Measurements from ENCODE around the gene SLC6A15.

DNA sequence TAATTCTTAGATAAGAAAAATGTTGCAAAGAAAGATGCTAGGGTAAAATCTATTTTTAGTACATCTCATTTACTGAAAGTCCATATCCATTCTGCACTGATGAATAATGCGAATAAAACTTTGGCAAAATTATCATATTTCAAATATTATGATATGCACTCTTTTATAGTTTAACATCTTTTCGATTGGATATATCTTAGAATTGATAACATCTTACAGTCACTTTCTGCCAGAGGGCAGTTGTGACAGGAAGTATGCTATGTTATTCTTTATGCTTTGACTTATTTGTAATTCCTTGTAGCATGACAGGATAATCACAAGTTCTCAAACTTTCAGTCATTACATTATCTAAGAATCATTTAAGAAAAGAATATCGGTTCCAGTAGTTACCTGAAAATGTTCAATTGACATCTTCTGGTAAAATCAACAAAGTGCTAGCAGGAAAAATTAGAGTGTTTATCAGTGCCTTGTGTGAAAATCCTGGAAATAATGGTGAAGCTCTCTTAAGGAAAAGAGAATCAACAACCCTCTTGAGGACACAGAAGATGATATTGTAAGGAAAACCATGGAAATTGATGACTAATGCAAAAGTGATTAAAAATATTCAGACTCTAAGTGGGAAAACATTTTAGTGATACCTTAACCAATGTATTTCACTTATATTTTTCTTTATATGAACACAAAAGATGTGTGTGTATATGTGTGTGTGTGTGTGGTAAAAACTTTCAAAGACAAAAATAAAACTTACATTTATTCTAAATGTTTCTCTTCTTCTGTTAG is 95.5 kb downstream of the SLC6A15 start:
- TF ChIP-seq, protein P1, sequence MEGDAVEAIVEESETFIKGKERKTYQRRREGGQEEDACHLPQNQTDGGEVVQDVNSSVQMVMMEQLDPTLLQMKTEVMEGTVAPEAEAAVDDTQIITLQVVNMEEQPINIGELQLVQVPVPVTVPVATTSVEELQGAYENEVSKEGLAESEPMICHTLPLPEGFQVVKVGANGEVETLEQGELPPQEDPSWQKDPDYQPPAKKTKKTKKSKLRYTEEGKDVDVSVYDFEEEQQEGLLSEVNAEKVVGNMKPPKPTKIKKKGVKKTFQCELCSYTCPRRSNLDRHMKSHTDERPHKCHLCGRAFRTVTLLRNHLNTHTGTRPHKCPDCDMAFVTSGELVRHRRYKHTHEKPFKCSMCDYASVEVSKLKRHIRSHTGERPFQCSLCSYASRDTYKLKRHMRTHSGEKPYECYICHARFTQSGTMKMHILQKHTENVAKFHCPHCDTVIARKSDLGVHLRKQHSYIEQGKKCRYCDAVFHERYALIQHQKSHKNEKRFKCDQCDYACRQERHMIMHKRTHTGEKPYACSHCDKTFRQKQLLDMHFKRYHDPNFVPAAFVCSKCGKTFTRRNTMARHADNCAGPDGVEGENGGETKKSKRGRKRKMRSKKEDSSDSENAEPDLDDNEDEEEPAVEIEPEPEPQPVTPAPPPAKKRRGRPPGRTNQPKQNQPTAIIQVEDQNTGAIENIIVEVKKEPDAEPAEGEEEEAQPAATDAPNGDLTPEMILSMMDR (conservative IDR thresholded peaks at IDR 0.05; ENCODE audit: low read length) = no peak
- TF ChIP-seq EZH2phosphoT487 (IDR thresholded peaks at IDR 0.05; ENCODE audit: borderline replicate concordance) = no peak

All from Loucy (cell line).